K562 (cell line): ENCODE data around the gene TRIO. TPM values are rescaled to one million over a fixed set of nuclear protein-coding genes. Genes with fewer than 3 reads are reported as not detected.

ENCODE experiments used
- ATAC-seq: fragments of 200-7000 bp; cut with Tn5 transposase; 3 replicates; pipeline ENCODE4 v1.9.1; 2020; ENCODE audit warnings: moderate library complexity
- BruUV-seq: library from RNA; stranded (reverse); fragments of 400-500 nt; replicated peaks from 2 replicates; lab custom pipeline; 2021; lab: Mats Ljungman, UMichigan
- CTCF ChIA-PET: fragments of 300-600 bp; formaldehyde crosslinking; extraction: SDS; loops from one replicate; lab custom pipeline; 2021; ENCODE audit warnings: low intra/inter-chr PET ratio; lab: Yijun Ruan, JAX
- POLR2A ChIA-PET: fragments of 300-600, 350-650 bp; sonication (Branson Sonifier 250); formaldehyde crosslinking; extraction: SDS; loops from one replicate; lab custom pipeline; 2021; ENCODE audit warnings: antibody characterized with exemption, inconsistent platforms; lab: Yijun Ruan, JAX
- DNase-seq, 4 experiments: peaks; one replicate each; pipeline versions ENCODE4 v3.0.0 to v3.0.0-alpha.2; 2011 to 2018; ENCODE audit warnings: low spot score in 3 of 4, mixed read lengths in 3 of 4; ENCODE audit errors: extremely low read depth in 1 of 4
- FAIRE-seq: peaks from 2 replicates; lab custom pipeline; 2011; peaks lifted over from hg19 to GRCh38; lab: Jason Lieb, UNC
- H2AFZ ChIP-seq: 2 replicates; pipeline ENCODE4 v1.6.0; 2011; ENCODE audit warnings: low read depth, low read length, control low read depth, inconsistent platforms
- H3K27ac ChIP-seq: fragments of 200-600 bp; 3 replicates; pipeline ENCODE4 v1.8.0; 2011; ENCODE audit warnings: low read depth, mild to moderate bottlenecking, control low read depth, inconsistent platforms, low read length, moderate library complexity, mixed read lengths; ENCODE audit errors: extremely low read depth
- H3K27me3 ChIP-seq, 2 experiments: fragments of 300-600 bp in 1 of 2; 2 replicates in 1 of 2; 3 replicates in 1 of 2; pipeline versions ENCODE4 v1.6.0 to v1.8.0; 2011; ENCODE audit warnings: inconsistent platforms in 2 of 2, low read length in 2 of 2, mild to moderate bottlenecking in 1 of 2, mixed read lengths in 1 of 2, moderate library complexity in 1 of 2; ENCODE audit not compliant: control insufficient read depth in 2 of 2, insufficient read depth in 2 of 2
- H3K36me3 ChIP-seq: fragments of 300-600 bp; 3 replicates; pipeline ENCODE4 v1.8.0; 2011; ENCODE audit warnings: mild to moderate bottlenecking, low read length, inconsistent platforms; ENCODE audit not compliant: control insufficient read depth, insufficient read depth
- H3K4me1 ChIP-seq, 2 experiments: fragments of 200-600 bp in 1 of 2; replicated peaks in 1 of 2; 2 replicates in 1 of 2; 3 replicates in 1 of 2; pipeline versions ENCODE4 v1.5.1 to v1.8.0; 2011; ENCODE audit warnings: inconsistent platforms in 2 of 2, low read length in 2 of 2, mild to moderate bottlenecking in 1 of 2, mixed read lengths in 1 of 2, moderate library complexity in 1 of 2; ENCODE audit not compliant: control insufficient read depth in 2 of 2, insufficient read depth in 2 of 2
- H3K4me2 ChIP-seq: 2 replicates; pipeline ENCODE4 v1.6.1; 2011; ENCODE audit warnings: low read length, control low read depth, inconsistent platforms, mixed read lengths; ENCODE audit not compliant: insufficient read depth
- H3K4me3 ChIP-seq: fragments of 200-600 bp; sonication (generic), shearing (Covaris generic); 2 replicates; pipeline ENCODE4 v1.5.1; 2016; ENCODE audit warnings: control low read depth, inconsistent platforms
- H3K79me2 ChIP-seq: fragments of 200-600 bp; 3 replicates; pipeline ENCODE4 v1.8.0; 2011; ENCODE audit warnings: low read length, inconsistent platforms; ENCODE audit not compliant: control insufficient read depth, insufficient read depth
- H3K9ac ChIP-seq, 2 experiments: 2 replicates each; pipeline versions ENCODE4 v1.6.0 to v1.6.1; 2011; ENCODE audit warnings: low read depth in 2 of 2, low read length in 2 of 2, control low read depth in 1 of 2, inconsistent platforms in 1 of 2, mild to moderate bottlenecking in 1 of 2, mixed read lengths in 1 of 2; ENCODE audit not compliant: insufficient read depth in 1 of 2
- H3K9me1 ChIP-seq: one replicate; pipeline ENCODE4 v1.6.0; 2011; ENCODE audit warnings: inconsistent platforms, mild to moderate bottlenecking, low read length, moderate library complexity; ENCODE audit not compliant: control insufficient read depth, insufficient read depth
- H3K9me3 ChIP-seq: replicated peaks from 2 replicates; pipeline ENCODE4 v1.5.1; 2011; ENCODE audit warnings: low read depth, low read length, inconsistent platforms; ENCODE audit not compliant: control insufficient read depth, insufficient read depth
- H4K20me1 ChIP-seq: replicated peaks from 2 replicates; pipeline ENCODE4 v1.6.1; 2011; ENCODE audit warnings: low read length, inconsistent platforms, mixed read lengths; ENCODE audit not compliant: control insufficient read depth, insufficient read depth
- FOXK2 ChIP-seq, 2 experiments: fragments of 450-650 bp; IDR thresholded peaks in 1 of 2; conservative IDR thresholded peaks in 1 of 2; 2 replicates each; pipeline ENCODE4 v1.6.1; 2016; ENCODE audit warnings: low read depth in 2 of 2, mild to moderate bottlenecking in 1 of 2
- FUS ChIP-seq: fragments of 200-400 bp; formaldehyde crosslinking; optimal IDR thresholded peaks from 2 replicates; pipeline ENCODE3; 2017; ENCODE audit warnings: low read depth, low read length
- HDAC2 ChIP-seq: fragments of 450-650 bp; IDR thresholded peaks from 2 replicates; pipeline ENCODE4 v1.6.1; 2016; ENCODE audit warnings: mild to moderate bottlenecking
- HMG20B ChIP-seq: fragments of 250-450 bp; sonication (Bioruptor Pico); IDR thresholded peaks from 2 replicates; pipeline ENCODE4 v1.5.0; 2021; ENCODE audit warnings: mild to moderate bottlenecking
- NR1H2 ChIP-seq: sonication (generic); formaldehyde crosslinking; IDR thresholded peaks from 2 replicates; pipeline ENCODE4 v1.4.0; 2020; ENCODE audit warnings: mild to moderate bottlenecking, missing genetic modification reagents
- NR3C1 ChIP-seq: sonication (generic); formaldehyde crosslinking; IDR thresholded peaks from 2 replicates; pipeline ENCODE4 v1.8.1; 2022; ENCODE audit warnings: missing genetic modification reagents
- PHF8 ChIP-seq: fragments of 200-600 bp; sonication (generic); IDR thresholded peaks from 2 replicates; pipeline ENCODE4 v1.6.1; 2012; ENCODE audit warnings: mixed run types, mild to moderate bottlenecking, inconsistent platforms, low read length, moderate library complexity, borderline replicate concordance
- POU5F1 ChIP-seq: fragments of 150-350 bp; IDR thresholded peaks from 2 replicates; pipeline ENCODE4 v1.6.1; 2014; ENCODE audit warnings: borderline replicate concordance, low read length, low read depth, mild to moderate bottlenecking; ENCODE audit not compliant: partially characterized antibody
- RFX5 ChIP-seq: IDR thresholded peaks from 2 replicates; pipeline ENCODE4 v1.6.1; 2011; ENCODE audit warnings: low read depth, mild to moderate bottlenecking, improper control_type of control experiment, low read length
- SP2 ChIP-seq: IDR thresholded peaks from 2 replicates; pipeline ENCODE4 v1.6.1; 2011; ENCODE audit warnings: mild to moderate bottlenecking, low read depth, low read length, moderate library complexity; ENCODE audit not compliant: poor library complexity, severe bottlenecking; ENCODE audit errors: extremely low read depth
- TAF7 ChIP-seq: fragments of 450-650 bp; IDR thresholded peaks from 2 replicates; pipeline ENCODE4 v1.6.1; 2016; ENCODE audit warnings: missing genetic modification characterization, missing compliant biosample characterization
- U2AF1 ChIP-seq: fragments of 200-400 bp; formaldehyde crosslinking; optimal IDR thresholded peaks from 2 replicates; pipeline ENCODE3; 2017; ENCODE audit warnings: mild to moderate bottlenecking, low read depth, low read length, moderate library complexity
- ZNF384 ChIP-seq: IDR thresholded peaks from 2 replicates; pipeline ENCODE4 v1.6.1; 2012; ENCODE audit warnings: low read depth, low read length, improper control_type of control experiment
- ZNF551 ChIP-seq: fragments of 250-450 bp; sonication (Bioruptor Pico); IDR thresholded peaks from 2 replicates; pipeline ENCODE4 v1.5.0; 2021; ENCODE audit warnings: mild to moderate bottlenecking, moderate library complexity
- WGBS: fragments of 100-300 bp; shearing (Covaris generic); methylation state at CpG from one replicate; pipeline ENCODE4 v1.1.6; 2016; ENCODE audit warnings: low coverage, mixed read lengths; ENCODE audit not compliant: insufficient coverage; ENCODE audit errors: missing lambda C conversion rate; 5-methylcytosine and 5-hydroxymethylcytosine counted together
- in situ Hi-C: fragments of 300-500 bp; cut with MboI; formaldehyde crosslinking; loops from 4 replicates; pipeline ENCODE4 v1.15.0; 2018; ENCODE audit warnings: inconsistent platforms, mixed read lengths
- intact Hi-C: fragments of 100-400 bp; cut with micrococcal nuclease; formaldehyde crosslinking; loops from 2 replicates; pipeline ENCODE4 v1.14.2; 2022
- polyA plus RNA-seq, 8 experiments: library from polyadenylated mRNA; depleted of rRNA in 4 of 8; stranded (reverse) in 5 of 8; unstranded in 3 of 8; fragments of >200 nt; fragmentation: Nextera tagmentation in 2 of 8; fragmentation: Illumina TruSeq in 1 of 8; extraction: Ambion mirVana in 2 of 8; extraction: Trizol in 1 of 8; gene quantifications; 2 replicates each; pipeline versions ENCODE4 v1.2.1 to v1.2.3, GENCODE V29; 2011 to 2014; ENCODE audit warnings: inconsistent platforms in 1 of 8, missing spikeins in 1 of 8
- total RNA-seq, 7 experiments: library from RNA; depleted of rRNA in 6 of 7; stranded (reverse); fragments of >200 nt in 6 of 7; fragmentation: Illumina TruSeq in 2 of 7; extraction: Trizol in 2 of 7; gene quantifications; 2 replicates each; pipeline versions ENCODE4 v1.2.1 to v1.2.3, GENCODE V29; 2011 to 2021; ENCODE audit warnings: low replicate concordance in 1 of 7
- TF ChIP-seq, protein P1 (sequence below): fragments of 250-450 bp; sonication (Bioruptor Pico); IDR thresholded peaks from 2 replicates; pipeline ENCODE4 v1.4.0; 2020; ENCODE audit warnings: mild to moderate bottlenecking, moderate library complexity
- TF ChIP-seq, protein P2 (sequence below): fragments of 450-650 bp; formaldehyde crosslinking; conservative IDR thresholded peaks from 2 replicates; pipeline ENCODE4 v1.4.0; 2022; ENCODE audit warnings: mild to moderate bottlenecking, missing genetic modification characterization

Gene TRIO
- total and polyA plus RNA-seq, 9 of the 15 experiments (the other 6 are each of a cell fraction or from before 2014, with no cell fraction given), result 0.24 to 5.0 (median 1.1) TPM

DNA sequence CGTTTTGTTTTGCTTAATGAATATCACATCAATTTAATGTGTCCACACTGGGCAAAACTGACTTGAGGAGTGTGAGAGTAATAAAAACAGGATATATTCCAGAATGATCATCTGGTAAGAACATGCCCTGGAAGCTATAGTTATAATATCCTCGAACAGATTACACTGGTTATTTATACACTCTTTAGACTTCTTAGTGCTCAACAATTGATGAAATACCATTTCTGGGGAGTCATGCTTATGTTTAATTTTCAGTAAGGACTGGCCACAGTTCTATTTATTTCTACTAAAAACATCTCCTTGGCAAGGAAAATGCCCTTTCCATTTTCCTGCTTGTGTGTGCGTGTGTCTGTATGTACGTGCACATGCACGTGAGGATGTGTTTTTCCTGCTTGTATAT is 205.0 kb downstream of the TRIO start:
- no peaks in the 10 kb centered on the region; the same call in 1 of the 2 replicates for H4K20me1 ChIP-seq
- H3K9ac ChIP-seq, result no peak overlapping the region
- ATAC-seq (no peak), DNase-seq (no peak), FAIRE-seq (no peak)
- in situ Hi-C loops, result no loop called here
- peaks cover 0 to 5% of the 10 kb centered on the region in 2 experiments; a peak in 1 of 5 replicates for H3K27me3 ChIP-seq
- H3K36me3 ChIP-seq, result no peaks in the 10 kb centered on the region
- H3K4me1 ChIP-seq, result no peaks in the 10 kb centered on the region
- no peaks in the 10 kb centered on the region for H3K9me1 ChIP-seq
- H3K4me3 ChIP-seq, result no peak overlapping the region
- no peaks in the 10 kb centered on the region; the same call in 1 of the 2 replicates for H3K9me3 ChIP-seq
- WGBS, result 7% methylated on average over 5 of the region's 5 CpGs
- no peak overlapping the region for H3K27ac ChIP-seq
- intact Hi-C loops, result no loop called here
- ChIA-PET CTCF (no interaction called here), POLR2A (no interaction called here)
- BruUV-seq, result no TSS peak
- no peak overlapping the region for H2AFZ ChIP-seq
- TF ChIP-seq TAF7 (tag), result no peak
- no peak for TF ChIP-seq U2AF1
- TF ChIP-seq FUS, result no peak
- TF ChIP-seq ZNF551 (CRISPR knock-in tag), result no peak
- no peak for TF ChIP-seq PHF8
- TF ChIP-seq, protein P1, sequence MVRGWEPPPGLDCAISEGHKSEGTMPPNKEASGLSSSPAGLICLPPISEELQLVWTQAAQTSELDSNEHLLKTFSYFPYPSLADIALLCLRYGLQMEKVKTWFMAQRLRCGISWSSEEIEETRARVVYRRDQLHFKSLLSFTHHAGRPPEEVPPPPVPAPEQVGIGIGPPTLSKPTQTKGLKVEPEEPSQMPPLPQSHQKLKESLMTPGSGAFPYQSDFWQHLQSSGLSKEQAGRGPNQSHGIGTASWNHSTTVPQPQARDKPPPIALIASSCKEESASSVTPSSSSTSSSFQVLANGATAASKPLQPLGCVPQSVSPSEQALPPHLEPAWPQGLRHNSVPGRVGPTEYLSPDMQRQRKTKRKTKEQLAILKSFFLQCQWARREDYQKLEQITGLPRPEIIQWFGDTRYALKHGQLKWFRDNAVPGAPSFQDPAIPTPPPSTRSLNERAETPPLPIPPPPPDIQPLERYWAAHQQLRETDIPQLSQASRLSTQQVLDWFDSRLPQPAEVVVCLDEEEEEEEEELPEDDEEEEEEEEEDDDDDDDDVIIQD, result no peak
- TF ChIP-seq ZNF384, result no peak
- TF ChIP-seq NR3C1 (CRISPR knock-in tag), result no peak
- TF ChIP-seq SP2, result no peak
- TF ChIP-seq, protein P2, sequence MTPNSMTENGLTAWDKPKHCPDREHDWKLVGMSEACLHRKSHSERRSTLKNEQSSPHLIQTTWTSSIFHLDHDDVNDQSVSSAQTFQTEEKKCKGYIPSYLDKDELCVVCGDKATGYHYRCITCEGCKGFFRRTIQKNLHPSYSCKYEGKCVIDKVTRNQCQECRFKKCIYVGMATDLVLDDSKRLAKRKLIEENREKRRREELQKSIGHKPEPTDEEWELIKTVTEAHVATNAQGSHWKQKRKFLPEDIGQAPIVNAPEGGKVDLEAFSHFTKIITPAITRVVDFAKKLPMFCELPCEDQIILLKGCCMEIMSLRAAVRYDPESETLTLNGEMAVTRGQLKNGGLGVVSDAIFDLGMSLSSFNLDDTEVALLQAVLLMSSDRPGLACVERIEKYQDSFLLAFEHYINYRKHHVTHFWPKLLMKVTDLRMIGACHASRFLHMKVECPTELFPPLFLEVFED (CRISPR knock-in tag), result no peak
- TF ChIP-seq NR1H2, result no peak
- no peak for TF ChIP-seq POU5F1
- no peak for TF ChIP-seq HDAC2
- no peak for TF ChIP-seq FOXK2 (conservative IDR thresholded peaks at IDR 0.05 in 1 of 2, IDR thresholded peaks at IDR 0.05 in 1 of 2; ENCODE audit: low read depth in 2 of 2)
- TF ChIP-seq RFX5, result no peak
- TF ChIP-seq HMG20B (CRISPR knock-in tag), result no peak
- no peaks in the 10 kb centered on the region for H3K79me2 ChIP-seq
- no peak overlapping the region for H3K4me2 ChIP-seq
